Measurements from ENCODE around the gene KCNQ1. TPM values are rescaled to one million over a fixed set of nuclear protein-coding genes. Genes with fewer than 3 reads are reported as not detected.

Gene KCNQ1
- total and polyA plus RNA-seq, 2 of the 13 experiments (the other 11 are each of a cell fraction or from before 2014, with no cell fraction given): 0.02 to 0.08 TPM

GRCh38 chr11:2729841-2730240 lies 285.0 kb downstream of the KCNQ1 start (continued):
- no peak for TF ChIP-seq ZNF709 (CRISPR knock-in tag; IDR thresholded peaks at IDR 0.05)
- TF ChIP-seq ZNF747 (CRISPR knock-in tag; IDR thresholded peaks at IDR 0.05; ENCODE audit: borderline replicate concordance): no peak
- no peak for TF ChIP-seq MIXL1 (CRISPR knock-in tag; IDR thresholded peaks at IDR 0.05)
- no peak for TF ChIP-seq ZNF44 (CRISPR knock-in tag; IDR thresholded peaks at IDR 0.05)
- TF ChIP-seq ZNF354B (CRISPR knock-in tag; IDR thresholded peaks at IDR 0.05): no peak
- TF ChIP-seq ZFP82 (CRISPR knock-in tag; IDR thresholded peaks at IDR 0.05; ENCODE audit: borderline replicate concordance): no peak
- peak; percentile 77 for TF ChIP-seq AGO1 (IDR thresholded peaks at IDR 0.05; ENCODE audit: low read depth, low read length, poor library complexity, severe bottlenecking)
- no peak for TF ChIP-seq ZNF83 (CRISPR knock-in tag; IDR thresholded peaks at IDR 0.05; ENCODE audit: borderline replicate concordance)
- TF ChIP-seq, protein P1, sequence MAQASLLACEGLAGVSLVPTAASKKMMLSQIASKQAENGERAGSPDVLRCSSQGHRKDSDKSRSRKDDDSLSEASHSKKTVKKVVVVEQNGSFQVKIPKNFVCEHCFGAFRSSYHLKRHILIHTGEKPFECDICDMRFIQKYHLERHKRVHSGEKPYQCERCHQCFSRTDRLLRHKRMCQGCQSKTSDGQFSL (CRISPR knock-in tag; IDR thresholded peaks at IDR 0.05): no peak
- TF ChIP-seq TSC22D2 (CRISPR knock-in tag; IDR thresholded peaks at IDR 0.05; ENCODE audit: borderline replicate concordance): no peak
- TF ChIP-seq, protein P2, sequence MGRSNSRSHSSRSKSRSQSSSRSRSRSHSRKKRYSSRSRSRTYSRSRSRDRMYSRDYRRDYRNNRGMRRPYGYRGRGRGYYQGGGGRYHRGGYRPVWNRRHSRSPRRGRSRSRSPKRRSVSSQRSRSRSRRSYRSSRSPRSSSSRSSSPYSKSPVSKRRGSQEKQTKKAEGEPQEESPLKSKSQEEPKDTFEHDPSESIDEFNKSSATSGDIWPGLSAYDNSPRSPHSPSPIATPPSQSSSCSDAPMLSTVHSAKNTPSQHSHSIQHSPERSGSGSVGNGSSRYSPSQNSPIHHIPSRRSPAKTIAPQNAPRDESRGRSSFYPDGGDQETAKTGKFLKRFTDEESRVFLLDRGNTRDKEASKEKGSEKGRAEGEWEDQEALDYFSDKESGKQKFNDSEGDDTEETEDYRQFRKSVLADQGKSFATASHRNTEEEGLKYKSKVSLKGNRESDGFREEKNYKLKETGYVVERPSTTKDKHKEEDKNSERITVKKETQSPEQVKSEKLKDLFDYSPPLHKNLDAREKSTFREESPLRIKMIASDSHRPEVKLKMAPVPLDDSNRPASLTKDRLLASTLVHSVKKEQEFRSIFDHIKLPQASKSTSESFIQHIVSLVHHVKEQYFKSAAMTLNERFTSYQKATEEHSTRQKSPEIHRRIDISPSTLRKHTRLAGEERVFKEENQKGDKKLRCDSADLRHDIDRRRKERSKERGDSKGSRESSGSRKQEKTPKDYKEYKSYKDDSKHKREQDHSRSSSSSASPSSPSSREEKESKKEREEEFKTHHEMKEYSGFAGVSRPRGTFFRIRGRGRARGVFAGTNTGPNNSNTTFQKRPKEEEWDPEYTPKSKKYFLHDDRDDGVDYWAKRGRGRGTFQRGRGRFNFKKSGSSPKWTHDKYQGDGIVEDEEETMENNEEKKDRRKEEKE (IDR thresholded peaks at IDR 0.05): no peak
- TF ChIP-seq ZFP36L2 (CRISPR knock-in tag; IDR thresholded peaks at IDR 0.05): no peak
- TF ChIP-seq, protein P3, sequence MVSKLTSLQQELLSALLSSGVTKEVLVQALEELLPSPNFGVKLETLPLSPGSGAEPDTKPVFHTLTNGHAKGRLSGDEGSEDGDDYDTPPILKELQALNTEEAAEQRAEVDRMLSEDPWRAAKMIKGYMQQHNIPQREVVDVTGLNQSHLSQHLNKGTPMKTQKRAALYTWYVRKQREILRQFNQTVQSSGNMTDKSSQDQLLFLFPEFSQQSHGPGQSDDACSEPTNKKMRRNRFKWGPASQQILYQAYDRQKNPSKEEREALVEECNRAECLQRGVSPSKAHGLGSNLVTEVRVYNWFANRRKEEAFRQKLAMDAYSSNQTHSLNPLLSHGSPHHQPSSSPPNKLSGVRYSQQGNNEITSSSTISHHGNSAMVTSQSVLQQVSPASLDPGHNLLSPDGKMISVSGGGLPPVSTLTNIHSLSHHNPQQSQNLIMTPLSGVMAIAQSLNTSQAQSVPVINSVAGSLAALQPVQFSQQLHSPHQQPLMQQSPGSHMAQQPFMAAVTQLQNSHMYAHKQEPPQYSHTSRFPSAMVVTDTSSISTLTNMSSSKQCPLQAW (CRISPR knock-in tag; IDR thresholded peaks at IDR 0.05): 0 out of 2 replicates have a peak, but pooled peaks have one; percentile 31
- no peak for TF ChIP-seq ZNF616 (CRISPR knock-in tag; IDR thresholded peaks at IDR 0.05; ENCODE audit: low read depth)
- TF ChIP-seq CBX1 (IDR thresholded peaks at IDR 0.05; ENCODE audit: low read depth): no peak
- TF ChIP-seq, protein P4, sequence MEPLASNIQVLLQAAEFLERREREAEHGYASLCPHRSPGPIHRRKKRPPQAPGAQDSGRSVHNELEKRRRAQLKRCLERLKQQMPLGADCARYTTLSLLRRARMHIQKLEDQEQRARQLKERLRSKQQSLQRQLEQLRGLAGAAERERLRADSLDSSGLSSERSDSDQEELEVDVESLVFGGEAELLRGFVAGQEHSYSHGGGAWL (CRISPR knock-in tag; IDR thresholded peaks at IDR 0.05): peak; percentile 40; the same call in 1 of the 2 replicates
- peak; percentile 80 for TF ChIP-seq RBFOX2 (IDR thresholded peaks at IDR 0.05; ENCODE audit: low read depth, low read length)
- no peak for TF ChIP-seq HNRNPH1 (optimal IDR thresholded peaks at IDR 0.05; ENCODE audit: low read depth, low read length)
- peak; percentile 25 for TF ChIP-seq RBM22 (optimal IDR thresholded peaks at IDR 0.05; ENCODE audit: low read length)
- no peak for TF ChIP-seq TFDP2 (CRISPR knock-in tag; IDR thresholded peaks at IDR 0.05)
- no peak for TF ChIP-seq IRF9 (CRISPR knock-in tag; IDR thresholded peaks at IDR 0.05; ENCODE audit: borderline replicate concordance)
- no peak for TF ChIP-seq MYC (CRISPR knock-in tag; IDR thresholded peaks at IDR 0.05; ENCODE audit: borderline replicate concordance)
- TF ChIP-seq ATF4 (CRISPR knock-in tag; IDR thresholded peaks at IDR 0.05): no peak

Measured in HepG2 (cell line).